Measurements from ENCODE around the gene ZNHIT2.
A peak's percentile ranks its signal among the peaks of the same experiment; 100 is the strongest.

Gene ZNHIT2

GRCh38 chr11:65134952-65135632 is 17.6 kb upstream of the ZNHIT2 start:
- peak in 1 of 2 donors; percentile 78 for DNase-seq (ENCODE audit: extremely low read depth in 1 of 2, low read depth in 1 of 2)

GRCh38 chr11:65134240-65134951 is 16.9 kb upstream of the ZNHIT2 start, which contains the start of gene SYVN1:
TSS of gene SYVN1 (minus strand) at chr11:65134519. CDS start at chr11:65133601, 918 bp downstream.
- DNase-seq (ENCODE audit: extremely low read depth in 1 of 2, low read depth in 1 of 2), result peak; percentile 82

GRCh38 chr11:65133724-65134123 is 16.2 kb upstream of the ZNHIT2 start:
- no peak for DNase-seq (ENCODE audit: extremely low read depth in 1 of 2, low read depth in 1 of 2)

GRCh38 chr11:65132988-65133700 is 15.6 kb upstream of the ZNHIT2 start:
- peak in 1 of 2 donors; percentile 62 for DNase-seq (ENCODE audit: extremely low read depth in 1 of 2, low read depth in 1 of 2)

GRCh38 chr11:65132238-65132987 is 14.9 kb upstream of the ZNHIT2 start:
- DNase-seq (ENCODE audit: extremely low read depth in 1 of 2, low read depth in 1 of 2), result no peak

GRCh38 chr11:65131895-65132237 is 14.4 kb upstream of the ZNHIT2 start:
- DNase-seq (ENCODE audit: extremely low read depth in 1 of 2, low read depth in 1 of 2), result no peak

- no peak for DNase-seq (ENCODE audit: extremely low read depth in 1 of 2, low read depth in 1 of 2)
Observed at GRCh38 chr11:65131417-65131776, 13.9 kb upstream of the ZNHIT2 start.

- no peak for DNase-seq (ENCODE audit: extremely low read depth in 1 of 2, low read depth in 1 of 2)
Observed at GRCh38 chr11:65130631-65131416, 13.3 kb upstream of the ZNHIT2 start.

GRCh38 chr11:65129649-65130441 is 12.3 kb upstream of the ZNHIT2 start:
- no peak for DNase-seq (ENCODE audit: extremely low read depth in 1 of 2, low read depth in 1 of 2)

- no peak for DNase-seq (ENCODE audit: extremely low read depth in 1 of 2, low read depth in 1 of 2)
Observed at GRCh38 chr11:65128182-65129145, 11.0 kb upstream of the ZNHIT2 start.

GRCh38 chr11:65127473-65128181 is 10.1 kb upstream of the ZNHIT2 start:
- DNase-seq (ENCODE audit: extremely low read depth in 1 of 2, low read depth in 1 of 2), result no peak

GRCh38 chr11:65126624-65127274 is 9.2 kb upstream of the ZNHIT2 start:
- no peak for DNase-seq (ENCODE audit: extremely low read depth in 1 of 2, low read depth in 1 of 2)

- no peak for DNase-seq (ENCODE audit: extremely low read depth in 1 of 2, low read depth in 1 of 2)
Observed at GRCh38 chr11:65125197-65126056, 7.9 kb upstream of the ZNHIT2 start.

GRCh38 chr11:65124480-65125196 is 7.1 kb upstream of the ZNHIT2 start:
- no peak for DNase-seq (ENCODE audit: extremely low read depth in 1 of 2, low read depth in 1 of 2)

- DNase-seq (ENCODE audit: extremely low read depth in 1 of 2, low read depth in 1 of 2), result peak; percentile 98 to 99
Observed at GRCh38 chr11:65121865-65122696, 4.6 kb upstream of the ZNHIT2 start, which contains the start of the genes FAU and MRPL49. TSS of gene FAU (minus strand) at chr11:65122134. CDS start at chr11:65121813, 321 bp downstream. TSS of gene MRPL49 (plus strand) at chr11:65122321. CDS start at chr11:65122347, 26 bp downstream.

Data from stimulated activated CD8-positive, alpha-beta memory T cell treated with anti-CD3 and anti-CD28 coated beads, Interleukin-7, amount 100 ng/mL, for 48 hours (primary cell).